GM13976 (cell line): ENCODE results near the gene CNTNAP2.

ENCODE experiments used
- DNase-seq: peaks from one replicate; pipeline ENCODE4 v3.0.0; 2012; ENCODE audit warnings: low spot score
- CTCF ChIP-seq: IDR thresholded peaks from 2 replicates; pipeline ENCODE4 v1.5.1; 2012; ENCODE audit warnings: borderline replicate concordance, mild to moderate bottlenecking; ENCODE audit not compliant: insufficient read depth; ENCODE audit errors: extremely low read depth, missing control alignments, control extremely low read depth
- in situ Hi-C: fragments of 300-500 bp; cut with MboI; formaldehyde crosslinking; loops from one replicate; pipeline ENCODE4 v1.12.0; 2022; ENCODE audit warnings: low sequenced_read_pairs, mixed read lengths, inconsistent platforms; ENCODE audit not compliant: unreplicated experiment

CNTNAP2 gene

GRCh38 chr7:147944321-147944720 lies 1827.7 kb downstream of the CNTNAP2 start:
- TF ChIP-seq CTCF, result no peak
- in situ Hi-C loops, result no loop called here
- no peak for DNase-seq

GRCh38 chr7:147952918-147953317 lies 1836.3 kb downstream of the CNTNAP2 start:
- no peak for TF ChIP-seq CTCF
- in situ Hi-C loops, result no loop called here
- no peak for DNase-seq

- DNase-seq, result no peak
- TF ChIP-seq CTCF, result no peak
- in situ Hi-C loops, result no loop called here
These were observed 1851.5 kb downstream of the CNTNAP2 start for GRCh38 chr7:147968046-147968610.

- no peak for TF ChIP-seq CTCF
These were observed 1855.1 kb downstream of the CNTNAP2 start for GRCh38 chr7:147971606-147972110.

GRCh38 chr7:147978201-147978600 lies 1861.6 kb downstream of the CNTNAP2 start:
- no peak for DNase-seq
- no peak for TF ChIP-seq CTCF
- in situ Hi-C loops, result no loop called here

More at GRCh38 chr7:147971606-147972110, 1855.1 kb downstream of the CNTNAP2 start:
- DNase-seq, result no peak
- in situ Hi-C loops, result no loop called here

- DNase-seq, result no peak
- TF ChIP-seq CTCF, result no peak
- in situ Hi-C loops, result no loop called here
These were observed 1862.0 kb downstream of the CNTNAP2 start for GRCh38 chr7:147978651-147979050.
